GF-D8 (cell line): Measurements from ENCODE around the gene ABLIM1.

Source experiments
- DNase-seq: peaks from one replicate; lab custom pipeline; 2025; lab: John Stamatoyannopoulos, UW

Gene ABLIM1

DNA sequence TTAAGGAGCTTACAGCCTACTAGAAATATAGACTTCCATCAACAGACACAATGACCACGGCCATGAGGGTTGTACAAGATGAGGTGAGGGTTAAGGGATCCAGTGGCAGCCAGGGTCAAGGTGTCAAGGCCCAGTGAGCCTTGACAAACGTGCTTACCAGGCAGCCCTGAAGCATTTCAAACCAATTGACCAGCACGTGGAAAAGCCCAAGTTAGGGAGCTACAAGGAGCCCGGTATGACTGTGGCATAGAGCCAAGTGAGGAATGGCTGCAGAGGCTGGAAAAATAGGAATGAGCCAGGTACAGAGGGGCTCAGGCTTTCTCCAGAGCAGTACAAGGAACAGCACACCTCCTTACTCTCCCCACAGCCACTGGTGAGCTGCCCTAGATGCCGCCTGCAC is 266.5 kb downstream of the ABLIM1 start:
- no peak for DNase-seq

DNA sequence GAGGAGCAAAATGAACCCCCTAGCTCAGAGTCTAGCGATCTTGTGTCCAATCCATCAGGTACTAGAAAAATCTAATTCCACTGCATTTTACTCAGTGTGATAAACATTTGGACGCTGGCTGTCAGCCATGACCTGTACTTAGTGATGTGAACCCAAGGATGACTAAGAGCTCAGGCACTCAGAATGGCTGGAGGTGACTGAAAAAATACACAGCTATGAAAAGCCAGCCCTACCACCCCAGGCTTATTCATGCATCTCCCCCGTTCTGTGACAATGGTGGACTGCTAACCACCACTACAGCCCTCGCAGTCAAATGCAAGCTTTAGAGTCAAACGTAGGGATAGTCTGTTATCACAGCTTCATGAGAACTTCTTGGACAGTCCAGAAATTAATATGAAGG is 268.6 kb downstream of the ABLIM1 start:
- no peak for DNase-seq

DNA sequence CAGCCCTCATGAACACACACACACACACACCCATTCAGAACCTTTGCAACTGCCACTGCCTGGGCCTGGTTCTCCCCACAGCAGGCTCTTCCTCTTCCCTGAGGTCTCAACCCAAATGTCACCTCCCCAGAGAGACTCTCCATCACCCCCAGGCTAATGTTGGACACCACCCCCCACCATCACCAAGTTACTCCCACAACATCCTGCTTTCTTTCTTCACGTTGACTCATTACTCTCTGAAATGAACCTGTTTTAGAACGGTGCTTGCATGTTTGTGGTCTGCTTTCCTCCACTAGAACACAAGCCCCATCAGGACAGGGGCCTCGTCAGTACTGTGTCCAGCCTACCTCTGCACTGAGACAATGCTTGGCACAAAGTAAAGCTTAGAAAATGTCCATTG is 269.8 kb downstream of the ABLIM1 start:
- no peak for DNase-seq

DNA sequence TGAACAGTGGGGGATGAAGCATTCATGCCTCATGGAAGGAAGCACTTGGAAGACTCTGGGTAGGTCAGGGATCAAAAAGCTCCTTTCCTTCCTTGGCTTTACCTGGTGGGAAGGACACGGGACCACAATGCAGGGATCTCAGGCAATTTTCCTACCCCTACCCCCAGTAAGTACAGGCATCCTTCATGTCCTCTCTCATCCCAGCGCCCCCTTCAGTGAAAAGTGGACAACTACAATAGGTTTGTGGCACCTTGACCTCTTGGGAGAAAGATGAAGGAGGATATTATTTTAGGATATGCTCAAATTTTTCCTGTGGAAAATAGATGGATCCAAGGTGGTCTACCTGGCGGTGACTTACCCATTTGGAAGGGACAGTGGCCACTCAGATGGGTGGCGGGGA is 270.3 kb downstream of the ABLIM1 start:
- DNase-seq, result no peak

DNA sequence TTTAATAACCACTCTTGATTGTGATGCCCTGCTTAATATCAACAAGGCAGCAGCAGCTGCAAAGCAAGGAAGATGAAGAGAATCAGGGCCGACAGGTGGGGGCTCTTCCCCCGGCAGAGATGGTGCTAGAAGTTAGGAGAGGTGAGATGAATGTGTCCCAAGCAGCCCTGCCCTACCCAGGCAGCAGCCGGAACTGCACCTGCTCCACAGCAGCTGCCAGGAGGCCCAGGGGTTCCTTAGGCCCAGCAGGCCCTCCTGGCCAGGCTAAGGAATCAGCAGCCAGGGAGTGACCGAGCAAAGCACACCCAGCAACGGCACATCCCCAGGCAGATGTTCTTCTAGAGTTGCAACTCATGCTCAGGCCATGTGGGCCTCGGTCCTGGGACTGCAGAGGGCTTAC is 271.6 kb downstream of the ABLIM1 start:
- no peak for DNase-seq

DNA sequence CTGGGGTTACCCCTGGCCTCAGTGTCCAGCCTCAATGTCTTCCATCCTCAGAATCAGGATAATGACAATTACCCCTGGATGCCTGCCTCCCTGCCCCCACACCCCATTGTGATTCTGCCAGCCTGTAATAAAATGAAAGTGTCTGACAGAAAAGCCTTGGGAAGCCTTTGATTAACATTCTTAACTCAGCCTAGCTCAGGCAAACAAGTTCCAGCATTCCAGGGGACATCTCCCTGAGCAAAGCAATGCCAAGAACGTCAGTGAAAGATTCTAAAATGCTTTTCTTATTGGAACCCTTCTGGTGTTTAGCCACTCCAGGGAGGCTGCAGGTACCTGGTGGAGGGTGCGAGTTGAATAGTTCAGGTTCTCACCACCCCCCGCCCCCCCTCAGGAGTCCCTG is 272.5 kb downstream of the ABLIM1 start:
- DNase-seq, result no peak

DNA sequence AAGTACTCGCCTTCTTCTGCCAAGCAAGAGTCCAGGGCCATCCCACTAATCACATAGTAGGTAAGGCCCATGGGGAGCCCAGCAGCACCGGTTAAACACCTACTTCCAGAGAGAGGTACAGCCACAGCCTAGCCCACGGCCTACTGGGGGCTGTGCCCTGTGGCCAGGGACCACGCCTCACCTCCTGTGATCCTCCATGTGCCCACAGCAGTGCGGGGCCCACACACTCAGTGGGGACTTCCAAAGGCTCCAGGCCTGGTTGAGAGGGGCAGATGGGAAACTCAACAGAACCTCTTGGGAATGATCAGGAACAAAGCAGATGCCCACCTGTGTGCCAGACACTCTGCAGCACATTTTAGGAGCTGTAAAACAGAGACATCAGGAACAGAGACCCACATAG is 273.5 kb downstream of the ABLIM1 start:
- DNase-seq, result no peak

DNA sequence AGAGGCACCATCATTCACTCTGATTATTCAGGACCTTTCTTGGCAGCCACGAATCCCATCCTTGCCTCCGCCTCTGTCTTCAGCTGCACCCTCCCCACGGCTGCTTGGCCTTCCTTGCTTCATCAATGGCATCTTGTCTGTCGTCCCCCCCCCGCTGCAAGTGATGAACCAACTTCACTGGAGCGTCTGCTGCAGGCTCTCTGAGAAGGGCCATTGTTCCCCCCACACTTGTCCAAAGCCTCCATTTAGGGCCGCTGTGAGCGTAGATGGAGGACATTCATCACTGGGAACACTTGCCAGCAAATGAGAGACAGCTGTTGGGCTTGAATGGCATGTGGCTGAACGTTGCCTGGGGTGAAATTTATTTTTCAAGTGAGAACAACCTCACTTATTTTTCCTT is 273.9 kb downstream of the ABLIM1 start:
- DNase-seq, result no peak
